Gastroesophageal sphincter (tissue), 4 donors: ENCODE data around the gene TPRN. TPM values are rescaled to one million over a fixed set of nuclear protein-coding genes. Genes with fewer than 3 reads are reported as not detected.

Source experiments
- ATAC-seq: fragments of 150-250 bp; one replicate; pipeline ENCODE4 v1.9.1; 2016; ENCODE audit warnings: mild to moderate bottlenecking, moderate library complexity
- H3K27ac ChIP-seq, 4 donors: fragments of 200-600 bp; sonication (generic) in 3 of 4; 1 replicate in 3 of 4; 2 replicates in 1 of 4; pipeline ENCODE4 v1.5.1; 2016 to 2019
- H3K27me3 ChIP-seq: fragments of 200-600 bp; sonication (generic); one replicate; pipeline ENCODE4 v1.5.1; 2019
- H3K36me3 ChIP-seq, 2 donors: fragments of 200-600 bp; sonication (generic); one replicate each; pipeline ENCODE4 v1.5.1; 2019; ENCODE audit warnings: control low read depth in 1 of 2
- H3K4me1 ChIP-seq, 3 donors: fragments of 200-600 bp; sonication (generic); 1 replicate in 2 of 3; 2 replicates in 1 of 3; pipeline ENCODE4 v1.5.1; 2016 to 2019; ENCODE audit warnings: control low read depth in 2 of 3
- H3K4me3 ChIP-seq, 2 donors: fragments of 200-600 bp; sonication (generic); one replicate each; pipeline ENCODE4 v1.5.1; 2019; ENCODE audit warnings: mild to moderate bottlenecking in 1 of 2, moderate library complexity in 1 of 2
- H3K9me3 ChIP-seq, 3 donors: fragments of 200-600 bp; sonication (generic); one replicate each; pipeline ENCODE4 v1.5.1; 2017 to 2019; ENCODE audit warnings: control low read depth in 2 of 3
- EP300 ChIP-seq: sonication (generic); formaldehyde crosslinking; IDR thresholded peaks from one replicate; pipeline ENCODE4 v1.6.1; 2017; ENCODE audit warnings: antibody characterized with exemption, mild to moderate bottlenecking
- POLR2A ChIP-seq, 2 donors: fragments of 450-650 bp; IDR thresholded peaks; one replicate each; pipeline ENCODE4 v1.6.1; 2017; ENCODE audit warnings: antibody characterized with exemption in 2 of 2, mild to moderate bottlenecking in 2 of 2, moderate library complexity in 1 of 2
- POLR2AphosphoS5 ChIP-seq: sonication (generic); formaldehyde crosslinking; IDR thresholded peaks from one replicate; pipeline ENCODE4 v1.6.1; 2017; ENCODE audit warnings: antibody characterized with exemption
- WGBS, 2 donors: methylation state at CpG; one replicate each; pipeline ENCODE4 v1.1.5; 2018; ENCODE audit warnings: low coverage in 1 of 2; 5-methylcytosine and 5-hydroxymethylcytosine counted together
- total RNA-seq, 4 donors: library from RNA; depleted of rRNA; stranded (reverse); fragments of >200 nt; gene quantifications; one replicate each; pipeline ENCODE4 v1.1.0, GENCODE V29; 2016
- TF ChIP-seq, protein P1 (sequence below), 4 experiments: fragments of 200-600 bp in 2 of 4; fragments of 450-650 bp in 2 of 4; sonication (generic) in 1 of 4; IDR thresholded peaks; one replicate each; pipeline ENCODE4 v1.5.1; 2017 to 2019; ENCODE audit warnings: antibody characterized with exemption in 4 of 4, mild to moderate bottlenecking in 2 of 4, moderate library complexity in 2 of 4

Gene TPRN
- total RNA-seq, 4 donors from 2014 or later: 3.6 to 11.6 (median 6.1) TPM

GRCh38 chr9:137234758-137235423 is 34.4 kb upstream of the TPRN start:
- peaks cover 0 to 48% (median 29%) of the 10 kb centered on the region in 3 donors for H3K4me1 ChIP-seq
- WGBS, 2 donors: 55 to 64% methylated on average over 3 to 4 of the region's 18 CpGs
- no peak overlapping the region for H3K4me3 ChIP-seq
- TF ChIP-seq EP300: no peak
- TF ChIP-seq, protein P1, sequence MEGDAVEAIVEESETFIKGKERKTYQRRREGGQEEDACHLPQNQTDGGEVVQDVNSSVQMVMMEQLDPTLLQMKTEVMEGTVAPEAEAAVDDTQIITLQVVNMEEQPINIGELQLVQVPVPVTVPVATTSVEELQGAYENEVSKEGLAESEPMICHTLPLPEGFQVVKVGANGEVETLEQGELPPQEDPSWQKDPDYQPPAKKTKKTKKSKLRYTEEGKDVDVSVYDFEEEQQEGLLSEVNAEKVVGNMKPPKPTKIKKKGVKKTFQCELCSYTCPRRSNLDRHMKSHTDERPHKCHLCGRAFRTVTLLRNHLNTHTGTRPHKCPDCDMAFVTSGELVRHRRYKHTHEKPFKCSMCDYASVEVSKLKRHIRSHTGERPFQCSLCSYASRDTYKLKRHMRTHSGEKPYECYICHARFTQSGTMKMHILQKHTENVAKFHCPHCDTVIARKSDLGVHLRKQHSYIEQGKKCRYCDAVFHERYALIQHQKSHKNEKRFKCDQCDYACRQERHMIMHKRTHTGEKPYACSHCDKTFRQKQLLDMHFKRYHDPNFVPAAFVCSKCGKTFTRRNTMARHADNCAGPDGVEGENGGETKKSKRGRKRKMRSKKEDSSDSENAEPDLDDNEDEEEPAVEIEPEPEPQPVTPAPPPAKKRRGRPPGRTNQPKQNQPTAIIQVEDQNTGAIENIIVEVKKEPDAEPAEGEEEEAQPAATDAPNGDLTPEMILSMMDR (IDR thresholded peaks at IDR 0.05): no peak
- TF ChIP-seq POLR2AphosphoS5: no peak
- TF ChIP-seq POLR2A (IDR thresholded peaks at IDR 0.05): no peak
- peaks cover 51% of the 10 kb centered on the region for H3K27me3 ChIP-seq
- no peaks in the 10 kb centered on the region for H3K36me3 ChIP-seq
- no peak for ATAC-seq
- no peaks in the 10 kb centered on the region for H3K9me3 ChIP-seq
- no peak overlapping the region for H3K27ac ChIP-seq

DNA sequence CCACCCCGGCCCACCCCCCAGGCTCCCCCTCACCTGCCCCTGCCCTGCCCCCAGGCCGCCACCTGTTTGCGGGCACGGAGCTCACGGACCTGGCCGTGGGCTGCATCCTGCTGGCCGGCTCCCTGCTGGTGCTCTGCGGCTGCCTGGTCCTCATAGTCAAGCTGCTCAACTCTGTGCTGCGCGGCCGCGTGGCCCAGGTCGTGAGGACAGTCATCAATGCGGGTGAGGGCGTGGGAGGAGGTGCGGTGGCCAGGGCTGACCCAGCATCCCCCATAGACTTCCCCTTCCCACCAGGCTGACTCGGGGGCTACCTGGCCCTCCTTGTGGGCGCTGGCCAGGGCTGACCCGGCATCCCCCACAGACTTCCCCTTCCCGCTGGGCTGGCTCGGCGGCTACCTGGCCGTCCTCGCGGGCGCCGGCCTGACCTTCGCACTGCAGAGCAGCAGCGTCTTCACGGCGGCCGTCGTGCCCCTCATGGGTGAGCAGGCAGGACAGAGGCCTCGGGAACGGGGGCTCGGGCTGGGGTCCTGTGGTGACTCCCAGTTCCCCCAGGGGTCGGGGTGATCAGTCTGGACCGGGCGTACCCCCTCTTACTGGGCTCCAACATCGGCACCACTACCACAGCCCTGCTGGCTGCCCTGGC is 33.6 kb upstream of the TPRN start:
- no CpG with 5 or more reads among the region's 40 CpGs for WGBS, 2 donors
- ATAC-seq: no peak
- peaks cover 58% of the 10 kb centered on the region for H3K27me3 ChIP-seq
- H3K4me1 ChIP-seq: peaks cover 0 to 40% (median 23%) of the 10 kb centered on the region in 3 donors
- H3K27ac ChIP-seq: no peak overlapping the region
- TF ChIP-seq POLR2AphosphoS5 (no peak), EP300 (no peak), POLR2A (IDR thresholded peaks at IDR 0.05) (no peak)
- TF ChIP-seq, protein P1 (IDR thresholded peaks at IDR 0.05): no peak
- H3K4me3 ChIP-seq: no peak overlapping the region
- no peaks in the 10 kb centered on the region for H3K9me3 ChIP-seq
- H3K36me3 ChIP-seq: no peaks in the 10 kb centered on the region

- no peak for ATAC-seq
- TF ChIP-seq POLR2A (IDR thresholded peaks at IDR 0.05): no peak
- no peak for TF ChIP-seq POLR2AphosphoS5
- TF ChIP-seq, protein P1 (IDR thresholded peaks at IDR 0.05): no peak
- no peak for TF ChIP-seq EP300
- Histone ChIP-seq H3K36me3 (no peaks in the 10 kb centered on the region), H3K27me3 (peaks cover 66% of the 10 kb centered on the region), H3K9me3 (no peaks in the 10 kb centered on the region), H3K27ac (no peak overlapping the region), H3K4me1 (peaks cover 0 to 32% (median 15%) of the 10 kb centered on the region in 3 donors), H3K4me3 (no peak overlapping the region)
- 60 to 100% methylated on average over 1 of the region's 40 CpGs for WGBS, 2 donors
Measured at GRCh38 chr9:137233143-137233980, 32.8 kb upstream of the TPRN start.

GRCh38 chr9:137232510-137232909 is 32.0 kb upstream of the TPRN start:
- no peaks in the 10 kb centered on the region for H3K9me3 ChIP-seq
- H3K4me3 ChIP-seq: no peak overlapping the region
- WGBS, 2 donors: 75% methylated on average over 10 of the region's 24 CpGs; no CpG with 5 or more reads in 1 of the 2 donors
- peaks cover 0 to 31% (median 15%) of the 10 kb centered on the region in 3 donors for H3K4me1 ChIP-seq
- no peaks in the 10 kb centered on the region for H3K36me3 ChIP-seq
- no peak for TF ChIP-seq POLR2A (IDR thresholded peaks at IDR 0.05)
- no peak for TF ChIP-seq EP300
- TF ChIP-seq, protein P1 (IDR thresholded peaks at IDR 0.05): no peak
- no peak for TF ChIP-seq POLR2AphosphoS5
- H3K27me3 ChIP-seq: peaks cover 75% of the 10 kb centered on the region
- ATAC-seq: no peak
- no peak overlapping the region for H3K27ac ChIP-seq
